T-cell (primary cell): Measurements from ENCODE around the gene ANXA6. TPM values are rescaled to one million over a fixed set of nuclear protein-coding genes. Genes with fewer than 3 reads are reported as not detected.

Source experiments
- ATAC-seq, 4 experiments: fragments of 200-7000 bp in 3 of 4; fragments of 150-1000 bp in 1 of 4; cut with Tn5 transposase; replicated peaks in 1 of 4; 1 replicate in 3 of 4; 2 replicates in 1 of 4; pipeline ENCODE4 v1.10.0; 2021; ENCODE audit warnings: moderate library complexity in 3 of 4, mild to moderate bottlenecking in 2 of 4, moderate number of reproducible peaks in 1 of 4
- CTCF ChIA-PET, 2 donors: fragments of 300-600 bp; sonication (Branson Sonifier 250); formaldehyde crosslinking; loops; one replicate each; lab custom pipeline; 2022; ENCODE audit warnings: antibody characterized with exemption in 2 of 2; lab: Charles Lee
- POLR2A ChIA-PET, 2 donors: fragments of 300-600 bp; sonication (Branson Sonifier 250); formaldehyde crosslinking; loops; one replicate each; lab custom pipeline; 2022; ENCODE audit warnings: antibody characterized with exemption in 2 of 2; lab: Charles Lee
- DNase-seq, 35 experiments: peaks; one replicate each; pipeline versions ENCODE4 v3.0.0 to v3.0.0-alpha.2; 2013 to 2023
- H3K27ac ChIP-seq: one replicate; pipeline ENCODE4 v1.5.1; 2013; ENCODE audit warnings: low read length
- H3K27me3 ChIP-seq, 2 experiments: replicated peaks in 1 of 2; 1 replicate in 1 of 2; 2 replicates in 1 of 2; pipeline versions ENCODE4 v1.6.1 to v1.7.0; 2013; ENCODE audit warnings: low read length in 1 of 2, mixed read lengths in 1 of 2; ENCODE audit not compliant: control insufficient read depth in 2 of 2, insufficient read depth in 2 of 2; ENCODE audit errors: extremely low read depth in 1 of 2
- H3K36me3 ChIP-seq, 2 donors: 1 replicate in 1 of 2; 2 replicates in 1 of 2; pipeline versions ENCODE4 v1.6.1 to v1.7.0; 2013; ENCODE audit warnings: low read length in 1 of 2; ENCODE audit not compliant: control insufficient read depth in 2 of 2, insufficient read depth in 1 of 2; ENCODE audit errors: extremely low read depth in 1 of 2
- H3K4me1 ChIP-seq, 2 experiments: 1 replicate in 1 of 2; 2 replicates in 1 of 2; pipeline versions ENCODE4 v1.6.1 to v1.7.0; 2013; ENCODE audit warnings: low read length in 2 of 2, mixed read lengths in 1 of 2; ENCODE audit not compliant: insufficient read depth in 2 of 2, control insufficient read depth in 1 of 2; ENCODE audit errors: extremely low read depth in 1 of 2
- H3K4me3 ChIP-seq, 2 donors: 1 replicate in 1 of 2; 2 replicates in 1 of 2; pipeline versions ENCODE4 v1.5.1 to v1.7.0; 2013; ENCODE audit warnings: mild to moderate bottlenecking in 2 of 2, low read length in 1 of 2, moderate library complexity in 1 of 2; ENCODE audit not compliant: control insufficient read depth in 1 of 2; ENCODE audit errors: extremely low read depth in 1 of 2
- H3K9me3 ChIP-seq: 2 replicates; pipeline ENCODE4 v1.7.0; 2013
- H3K27ac Mint-ChIP-seq, 2 donors: one replicate each; pipeline ENCODE4 v1.8.0; 2020 to 2021; ENCODE audit warnings: mild to moderate bottlenecking in 2 of 2, mixed read lengths in 2 of 2
- H3K27me3 Mint-ChIP-seq, 2 donors: one replicate each; pipeline ENCODE4 v1.8.0; 2021 to 2022; ENCODE audit warnings: mixed read lengths in 2 of 2
- H3K36me3 Mint-ChIP-seq: one replicate; pipeline ENCODE4 v1.8.0; 2021; ENCODE audit warnings: mixed read lengths
- H3K4me1 Mint-ChIP-seq, 3 donors: one replicate each; pipeline ENCODE4 v1.8.0; 2020 to 2022; ENCODE audit warnings: mixed read lengths in 3 of 3, mild to moderate bottlenecking in 1 of 3
- H3K4me3 Mint-ChIP-seq, 3 donors: one replicate each; pipeline ENCODE4 v1.8.0; 2020 to 2022; ENCODE audit warnings: mild to moderate bottlenecking in 3 of 3, mixed read lengths in 3 of 3, moderate library complexity in 3 of 3
- H3K9me3 Mint-ChIP-seq, 3 donors: one replicate each; pipeline ENCODE4 v1.8.0; 2020 to 2022; ENCODE audit warnings: mixed read lengths in 3 of 3
- WGBS: methylation state at CpG from one replicate; pipeline ENCODE4 v1.1.5; 2013; ENCODE audit warnings: missing lambda C conversion rate; ENCODE audit not compliant: insufficient coverage; 5-methylcytosine and 5-hydroxymethylcytosine counted together
- total RNA-seq, 35 experiments: library from RNA in 6 of 35; stranded (reverse) in 6 of 35; fragments of 120-200 nt in 1 of 35; gene quantifications; one replicate each; pipeline versions ENCODE4 v1.2.1 to v1.2.4 and lab custom pipeline; 2013 to 2026

Gene ANXA6
- total RNA-seq, 5 donors from 2014 or later (not counting 1 experiment from before 2014, with no cell fraction given), result 266 to 395 (median 345) TPM

- no peaks in the 10 kb centered on the region for H3K9me3 Mint-ChIP-seq
- H3K36me3 Mint-ChIP-seq, result peaks cover 5% of the 10 kb centered on the region
- ChIA-PET CTCF (interaction anchor here (0.6 to 3.8 kb wide), 4 partner anchors 19 to 599 kb away, joined by 3 to 12 read pairs (median 3); no protein-coding TSS in a partner anchor), POLR2A (interaction anchor here (0.5 to 0.6 kb wide), 3 partner anchors 10 to 458 kb away, joined by 3 to 5 read pairs (median 3); no protein-coding TSS in a partner anchor)
- H3K4me1 Mint-ChIP-seq, result peaks cover 79 to 84% (median 80%) of the 10 kb centered on the region in 3 donors
- H3K27me3 ChIP-seq, result no peaks in the 10 kb centered on the region
- peaks cover 0 to 2% of the 10 kb centered on the region in 2 donors for H3K36me3 ChIP-seq
- DNase-seq (peak in 31 of 35 experiments; percentile 13 to 81 (median 43)), ATAC-seq (peak in 2 of 4 experiments; percentile 4 to 23)
- H3K27ac Mint-ChIP-seq, result peak overlapping the region; percentile 89 to 92
- peaks cover 33 to 80% of the 10 kb centered on the region in 2 experiments for H3K4me1 ChIP-seq
- H3K4me3 ChIP-seq, result no peak overlapping the region
- H3K4me3 Mint-ChIP-seq, result peak overlapping the region; percentile 85 to 91 (median 87)
- peak overlapping the region; percentile 93 for H3K27ac ChIP-seq
- WGBS, result 0% methylated on average over 1 of the region's 3 CpGs
- H3K9me3 ChIP-seq, result no peaks in the 10 kb centered on the region
- H3K27me3 Mint-ChIP-seq, result no peaks in the 10 kb centered on the region
Measured at GRCh38 chr5:151083081-151083676, 74.4 kb downstream of the ANXA6 start.

- DNase-seq, result no peak
- no peaks in the 10 kb centered on the region for H3K27me3 Mint-ChIP-seq
- no peaks in the 10 kb centered on the region for H3K9me3 Mint-ChIP-seq
- 96% methylated on average over 4 of the region's 6 CpGs for WGBS
- H3K4me1 Mint-ChIP-seq, result peaks cover 83 to 88% (median 86%) of the 10 kb centered on the region in 3 donors
- CTCF ChIA-PET, result interaction anchor here (0.7 to 1.7 kb wide), 6 partner anchors 11 to 158 kb away, joined by 3 to 7 read pairs (median 4); no protein-coding TSS in a partner anchor
- Histone ChIP-seq H3K36me3 (peaks cover 0 to 9% of the 10 kb centered on the region in 2 donors), H3K27ac (peak overlapping the region; percentile 93), H3K4me1 (peaks cover 33 to 83% of the 10 kb centered on the region in 2 experiments), H3K27me3 (no peaks in the 10 kb centered on the region), H3K4me3 (no peak overlapping the region), H3K9me3 (no peaks in the 10 kb centered on the region)
- peaks cover 13% of the 10 kb centered on the region for H3K36me3 Mint-ChIP-seq
- ATAC-seq, result no peak
- POLR2A ChIA-PET, result interaction anchor here (0.6 kb wide), 3 partner anchors 33 to 458 kb away, joined by 3 to 5 read pairs (median 3); no protein-coding TSS in a partner anchor
- peak overlapping the region; percentile 89 to 92 for H3K27ac Mint-ChIP-seq
- peak overlapping the region; percentile 85 to 91 (median 87) for H3K4me3 Mint-ChIP-seq
Measured at GRCh38 chr5:151082282-151082902, 75.2 kb downstream of the ANXA6 start.

GRCh38 chr5:151081431-151082281 lies 75.9 kb downstream of the ANXA6 start:
- H3K9me3 Mint-ChIP-seq, result no peaks in the 10 kb centered on the region
- H3K4me1 Mint-ChIP-seq, result peaks cover 83 to 90% (median 88%) of the 10 kb centered on the region in 3 donors
- ATAC-seq (no peak), DNase-seq (no peak)
- WGBS, result 0% methylated on average over 3 of the region's 15 CpGs
- Histone ChIP-seq H3K27me3 (no peaks in the 10 kb centered on the region), H3K9me3 (no peaks in the 10 kb centered on the region), H3K4me3 (peak overlapping the region; percentile 70 to 80), H3K27ac (peak overlapping the region; percentile 93), H3K36me3 (peaks cover 0 to 16% of the 10 kb centered on the region in 2 donors), H3K4me1 (peaks cover 26 to 83% of the 10 kb centered on the region in 2 experiments)
- peak overlapping the region; percentile 90 to 92 for H3K27ac Mint-ChIP-seq
- no peaks in the 10 kb centered on the region for H3K27me3 Mint-ChIP-seq
- peaks cover 20% of the 10 kb centered on the region for H3K36me3 Mint-ChIP-seq
- ChIA-PET CTCF (interaction anchor here (0.7 to 1.7 kb wide), 7 partner anchors 9 to 158 kb away, joined by 3 to 7 read pairs (median 3); no protein-coding TSS in a partner anchor), POLR2A (interaction anchor here (0.5 to 1.2 kb wide), 9 partner anchors 11 to 632 kb away, joined by 3 to 4 read pairs (median 3); no protein-coding TSS in a partner anchor)
- peak overlapping the region; percentile 85 to 91 (median 87) for H3K4me3 Mint-ChIP-seq

- Histone ChIP-seq H3K9me3 (no peaks in the 10 kb centered on the region), H3K4me3 (peak within 1 kb of the TSS; percentile 70 to 80), H3K36me3 (peaks cover 0 to 20% of the 10 kb centered on the region in 2 donors), H3K27ac (peak within 1 kb of the TSS; percentile 93), H3K4me1 (peaks cover 22 to 83% of the 10 kb centered on the region in 2 experiments), H3K27me3 (no peaks in the 10 kb centered on the region)
- ATAC-seq (peak; percentile 89 to 90 (median 90)), DNase-seq (peak; percentile 85 to 96 (median 93))
- Mint-ChIP-seq H3K27me3 (no peaks in the 10 kb centered on the region), H3K9me3 (no peaks in the 10 kb centered on the region), H3K4me3 (peak within 1 kb of the TSS; percentile 85 to 91 (median 89)), H3K4me1 (peaks cover 84 to 90% (median 89%) of the 10 kb centered on the region in 3 donors), H3K36me3 (peaks cover 28% of the 10 kb centered on the region), H3K27ac (peak within 1 kb of the TSS; percentile 90 to 92)
- POLR2A ChIA-PET, result interaction anchor here (0.6 to 1.2 kb wide), 5 partner anchors 11 to 631 kb away, joined by 3 read pairs; no protein-coding TSS in a partner anchor
- under 1% methylated on average over 83 of the region's 86 CpGs for WGBS
- CTCF ChIA-PET, result interaction anchor here (0.5 to 1.7 kb wide), 5 partner anchors 10 to 34 kb away, joined by 3 to 7 read pairs (median 6); no protein-coding TSS in a partner anchor
Measured at GRCh38 chr5:151080613-151081430, 76.8 kb downstream of the ANXA6 start, which contains the start of gene TNIP1. TNIP1 (minus strand) TSS chr5:151081034; CDS start chr5:151065095, 15,939 bp downstream.

- peak overlapping the region; percentile 85 to 91 (median 89) for H3K4me3 Mint-ChIP-seq
- peak overlapping the region; percentile 89 for H3K27ac Mint-ChIP-seq
- ChIA-PET POLR2A (no interaction called here), CTCF (interaction anchor here in 1 of 2 donors (0.6 kb wide), 1 partner anchor 35 kb away, joined by 3 read pairs; no protein-coding TSS in a partner anchor)
- peaks cover 28% of the 10 kb centered on the region for H3K36me3 Mint-ChIP-seq
- H3K9me3 Mint-ChIP-seq, result no peaks in the 10 kb centered on the region
- Histone ChIP-seq H3K36me3 (peaks cover 0 to 20% of the 10 kb centered on the region in 2 donors), H3K27me3 (no peaks in the 10 kb centered on the region), H3K9me3 (no peaks in the 10 kb centered on the region), H3K27ac (peak overlapping the region; percentile 90), H3K4me1 (peaks cover 18 to 80% of the 10 kb centered on the region in 2 experiments), H3K4me3 (peak overlapping the region; percentile 70 to 80)
- H3K4me1 Mint-ChIP-seq, result peaks cover 84 to 90% (median 89%) of the 10 kb centered on the region in 3 donors
- 3% methylated on average over 13 of the region's 21 CpGs for WGBS
- ATAC-seq, result no peak
- H3K27me3 Mint-ChIP-seq, result no peaks in the 10 kb centered on the region
- DNase-seq, result peak in 1 of 35 experiments; percentile 41
Measured at GRCh38 chr5:151079838-151080612, 77.6 kb downstream of the ANXA6 start.
